Endodermal cell (in vitro differentiated cells): Measurements from ENCODE around the gene PRR4. TPM values are rescaled to one million over a fixed set of nuclear protein-coding genes. Genes with fewer than 3 reads are reported as not detected.

Source experiments
- DNase-seq: peaks from one replicate; pipeline ENCODE4 v3.0.0-alpha.2; 2017
- H3K27ac ChIP-seq: 2 replicates; pipeline ENCODE4 v1.5.1; 2013; ENCODE audit warnings: mild to moderate bottlenecking, low read depth, low read length, moderate library complexity
- H3K27me3 ChIP-seq: 2 replicates; pipeline ENCODE4 v1.6.1; 2013; ENCODE audit warnings: mild to moderate bottlenecking, low read length, moderate library complexity; ENCODE audit not compliant: insufficient read depth, control insufficient read depth, poor library complexity, severe bottlenecking
- H3K36me3 ChIP-seq: 2 replicates; pipeline ENCODE4 v1.7.0; 2013; ENCODE audit warnings: mild to moderate bottlenecking, low read length, moderate library complexity; ENCODE audit not compliant: control insufficient read depth, insufficient read depth
- H3K4me1 ChIP-seq: one replicate; pipeline ENCODE4 v1.7.0; 2013; ENCODE audit warnings: low read length; ENCODE audit not compliant: control insufficient read depth, insufficient read depth
- H3K4me3 ChIP-seq: 2 replicates; pipeline ENCODE4 v1.5.1; 2013; ENCODE audit warnings: mild to moderate bottlenecking, low read length, moderate library complexity
- H3K9ac ChIP-seq: 2 replicates; pipeline ENCODE4 v1.6.1; 2013; ENCODE audit warnings: mild to moderate bottlenecking, low read length, moderate library complexity; ENCODE audit not compliant: poor library complexity, severe bottlenecking; ENCODE audit errors: extremely low read depth
- H3K9me3 ChIP-seq: 2 replicates; pipeline ENCODE4 v1.6.1; 2013; ENCODE audit warnings: mild to moderate bottlenecking, low read length, moderate library complexity; ENCODE audit not compliant: control insufficient read depth
- H3K27ac Mint-ChIP-seq: 2 replicates; pipeline ENCODE4 v1.8.0; 2020; ENCODE audit warnings: mixed read lengths
- H3K27me3 Mint-ChIP-seq: 2 replicates; pipeline ENCODE4 v1.8.0; 2021; ENCODE audit warnings: mild to moderate bottlenecking, mixed read lengths; ENCODE audit not compliant: insufficient read depth
- H3K36me3 Mint-ChIP-seq: 2 replicates; pipeline ENCODE4 v1.8.0; 2020; ENCODE audit warnings: low read depth, mixed read lengths
- H3K4me1 Mint-ChIP-seq: 2 replicates; pipeline ENCODE4 v1.8.0; 2020; ENCODE audit warnings: mixed read lengths
- H3K4me3 Mint-ChIP-seq: 2 replicates; pipeline ENCODE4 v1.8.0; 2020; ENCODE audit warnings: mild to moderate bottlenecking, moderate library complexity, mixed read lengths
- H3K9me3 Mint-ChIP-seq: 2 replicates; pipeline ENCODE4 v1.8.0; 2020; ENCODE audit warnings: mild to moderate bottlenecking, mixed read lengths
- CTCF ChIP-seq: fragments of 200-600 bp; sonication (generic); conservative IDR thresholded peaks from 2 replicates; pipeline ENCODE4 v1.5.0; 2021; ENCODE audit warnings: antibody characterized with exemption, mild to moderate bottlenecking
- WGBS, 2 experiments: methylation state at CpG; one replicate each; pipeline versions ENCODE4 v1.1.5 to v1.1.7; 2013; ENCODE audit warnings: missing lambda C conversion rate in 2 of 2, mixed read lengths in 1 of 2; ENCODE audit not compliant: insufficient coverage in 1 of 2, insufficient read length in 1 of 2; 5-methylcytosine and 5-hydroxymethylcytosine counted together
- long read RNA-seq, 4 experiments: library from polyadenylated mRNA in 2 of 4; library from RNA in 1 of 4; library from capped mRNA in 1 of 4; stranded (forward) in 3 of 4; unstranded in 1 of 4; transcript quantifications; one replicate each; pipeline ENCODE4 v2.0.0, GENCODE V29; 2020 to 2021; ENCODE audit warnings: inconsistent platforms in 1 of 4
- polyA plus RNA-seq, 2 experiments: library from polyadenylated mRNA; stranded (reverse); fragments of 50-300 nt; gene quantifications; one replicate each; pipeline ENCODE4 v1.2.3, GENCODE V29; 2013
- total RNA-seq, 2 donors: library from RNA; stranded (reverse); fragmentation: NEBNext Ultra II Directional in 1 of 2; extraction: Animal tissue kit (Norgen Biotek cat#: 25700) in 1 of 2; gene quantifications; 2 replicates in 1 of 2; 3 replicates in 1 of 2; pipeline ENCODE4 v1.2.1, GENCODE V29; 2021

Gene PRR4
- total RNA-seq = 1 to 10 TPM; 3.8 to 7.9 TPM
- 6.6 TPM for polyA plus RNA-seq (2013, experiment 1 of 2)
- 6.9 TPM for polyA plus RNA-seq (2013, experiment 2 of 2)
- long read RNA-seq, experiment 1, partial matches to known transcripts = 0 of 1 reads
- long read RNA-seq, experiment 1, other reads (novel, unspliced or antisense) = 0 of 1 reads
- long read RNA-seq, experiment 2, partial matches to known transcripts = 0 of 1 reads
- long read RNA-seq, experiment 2, other reads (novel, unspliced or antisense) = 0 of 1 reads
- long read RNA-seq, experiment 3 = 0 reads
- long read RNA-seq, experiment 4 = 0 reads

GRCh38 chr12:10849425-10849878 lies at the start of gene PRR4:
TSS of gene PRR4 (minus strand) at chr12:10849475. CDS start at chr12:10849437, 38 bp downstream.
- H3K27ac ChIP-seq = no peak within 1 kb of the TSS
- H3K4me1 Mint-ChIP-seq = peaks cover 9% of the 10 kb centered on the region
- H3K27me3 ChIP-seq = no peaks in the 10 kb centered on the region
- DNase-seq = no peak
- H3K9me3 ChIP-seq = no peaks in the 10 kb centered on the region
- H3K4me3 Mint-ChIP-seq = no peak within 1 kb of the TSS
- TF ChIP-seq CTCF = no peak
- peaks cover 14% of the 10 kb centered on the region for H3K36me3 Mint-ChIP-seq
- WGBS, 2 experiments = 85 to 94% methylated on average over 3 of the region's 4 CpGs
- no peaks in the 10 kb centered on the region for H3K36me3 ChIP-seq
- no peak within 1 kb of the TSS for H3K9ac ChIP-seq
- peaks cover under 1% of the 10 kb centered on the region for H3K9me3 Mint-ChIP-seq
- no peak within 1 kb of the TSS for H3K27ac Mint-ChIP-seq
- H3K27me3 Mint-ChIP-seq = no peaks in the 10 kb centered on the region
- no peak within 1 kb of the TSS for H3K4me3 ChIP-seq
- peaks cover 8% of the 10 kb centered on the region for H3K4me1 ChIP-seq

GRCh38 chr12:10896854-10897253 lies 47.6 kb upstream of the PRR4 start:
- Mint-ChIP-seq H3K27ac (no peak overlapping the region), H3K36me3 (peaks cover 9% of the 10 kb centered on the region), H3K4me3 (no peak overlapping the region), H3K27me3 (no peaks in the 10 kb centered on the region), H3K4me1 (peaks cover 8% of the 10 kb centered on the region), H3K9me3 (peaks cover 3% of the 10 kb centered on the region)
- Histone ChIP-seq H3K27me3 (no peaks in the 10 kb centered on the region), H3K4me1 (no peaks in the 10 kb centered on the region), H3K9ac (no peak overlapping the region), H3K36me3 (no peaks in the 10 kb centered on the region), H3K4me3 (no peak overlapping the region), H3K27ac (no peak overlapping the region), H3K9me3 (no peaks in the 10 kb centered on the region)
- TF ChIP-seq CTCF = no peak
- no peak for DNase-seq
- WGBS, 2 experiments = 99% methylated on average over 5 of the region's 5 CpGs; no CpG with 5 or more reads in 1 of the 2 experiments

GRCh38 chr12:10891937-10892336 lies 42.7 kb upstream of the PRR4 start:
- H3K4me3 Mint-ChIP-seq = no peak overlapping the region
- Histone ChIP-seq H3K27ac (no peak overlapping the region), H3K36me3 (no peaks in the 10 kb centered on the region), H3K4me1 (peaks cover 2% of the 10 kb centered on the region), H3K9ac (no peak overlapping the region), H3K9me3 (no peaks in the 10 kb centered on the region), H3K4me3 (no peak overlapping the region), H3K27me3 (no peaks in the 10 kb centered on the region)
- no peaks in the 10 kb centered on the region for H3K27me3 Mint-ChIP-seq
- no peak overlapping the region for H3K27ac Mint-ChIP-seq
- no peak for DNase-seq
- peaks cover 20% of the 10 kb centered on the region for H3K4me1 Mint-ChIP-seq
- WGBS, 2 experiments = 84 to 87% methylated on average over 2 of the region's 2 CpGs
- no peaks in the 10 kb centered on the region for H3K36me3 Mint-ChIP-seq
- H3K9me3 Mint-ChIP-seq = no peaks in the 10 kb centered on the region
- no peak for TF ChIP-seq CTCF
